ENCODE results near the gene AFF3.
"Not testable (repeated sequence)": the region's sequence is repeated elsewhere in the genome, so short reads cannot be mapped to it uniquely, and the experiment has no call there.

AFF3 gene

GRCh38 chr2:100142393-100142792, at the start of gene AFF3:
Gene AFF3, minus strand, starts transcription at chr2:100142590. Its CDS starts 38,136 bp downstream, at chr2:100104454.
- no peak for DNase-seq (ENCODE audit: extremely low read depth in 1 of 2, low read depth in 1 of 2)

DNA sequence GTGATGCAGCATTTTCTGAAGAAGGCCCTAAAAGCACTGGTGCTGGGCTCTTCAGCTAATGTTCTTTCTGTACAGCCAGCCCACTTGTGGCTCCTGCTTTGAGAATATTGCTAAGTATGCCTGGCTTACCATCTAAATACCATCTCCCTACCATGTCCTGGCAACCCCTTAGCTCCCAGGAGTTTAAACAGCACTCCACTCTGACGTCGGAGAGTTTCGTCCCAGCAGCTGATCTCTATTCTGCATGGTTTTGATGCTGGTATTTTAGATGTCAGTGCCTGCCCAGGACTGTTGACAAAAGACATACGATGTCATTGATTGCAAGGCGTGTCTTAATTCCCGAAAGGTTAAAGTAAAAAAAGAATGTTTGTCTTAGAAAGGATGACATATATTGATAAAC, 47.0 kb upstream of the AFF3 start:
- DNase-seq (ENCODE audit: extremely low read depth in 1 of 2, low read depth in 1 of 2) = no peak

GRCh38 chr2:100188326-100188725, 45.9 kb upstream of the AFF3 start:
- no peak for DNase-seq (ENCODE audit: extremely low read depth in 1 of 2, low read depth in 1 of 2)

DNA sequence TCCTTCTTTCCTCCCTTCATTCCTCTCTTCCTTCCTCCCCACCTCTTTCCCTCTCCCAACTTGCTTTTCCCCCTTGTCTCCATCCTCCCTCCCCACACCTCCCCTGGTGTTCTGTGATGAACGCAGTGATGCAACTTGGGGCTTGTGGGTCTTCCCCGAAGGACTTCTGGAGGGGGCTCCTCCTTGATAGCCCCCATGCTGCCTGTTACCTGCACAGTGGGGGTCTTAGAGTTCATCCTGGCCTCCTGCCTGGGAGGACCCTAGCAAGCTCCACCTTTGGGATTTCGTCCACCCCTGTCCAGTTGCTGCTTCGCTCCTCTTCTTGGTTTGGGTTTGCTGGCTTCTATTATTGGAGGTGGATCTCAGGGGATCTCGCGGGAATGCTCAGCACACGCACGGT, 43.7 kb upstream of the AFF3 start:
- DNase-seq (ENCODE audit: extremely low read depth in 1 of 2, low read depth in 1 of 2) = no peak

DNA sequence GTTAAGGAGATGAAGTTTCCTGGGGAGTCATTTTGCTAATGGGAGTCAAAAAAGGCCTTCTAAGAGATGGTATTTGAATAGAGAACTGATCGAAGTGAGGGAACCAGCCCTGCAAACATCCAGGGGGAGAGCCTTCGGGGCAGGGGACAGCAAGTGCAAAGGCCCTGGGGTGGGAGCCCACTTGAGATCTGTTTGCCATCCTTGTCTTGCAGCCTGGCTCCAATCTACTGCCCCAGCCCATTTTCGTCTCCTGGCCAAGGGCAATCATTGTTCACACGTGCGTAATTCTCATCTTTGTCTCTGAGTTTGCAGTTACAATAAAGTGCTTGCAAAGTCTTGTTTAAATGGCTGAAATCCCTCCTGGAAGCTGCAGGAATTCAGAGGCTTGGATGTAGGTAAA, 43.1 kb upstream of the AFF3 start:
- no peak for DNase-seq (ENCODE audit: extremely low read depth in 1 of 2, low read depth in 1 of 2)

DNA sequence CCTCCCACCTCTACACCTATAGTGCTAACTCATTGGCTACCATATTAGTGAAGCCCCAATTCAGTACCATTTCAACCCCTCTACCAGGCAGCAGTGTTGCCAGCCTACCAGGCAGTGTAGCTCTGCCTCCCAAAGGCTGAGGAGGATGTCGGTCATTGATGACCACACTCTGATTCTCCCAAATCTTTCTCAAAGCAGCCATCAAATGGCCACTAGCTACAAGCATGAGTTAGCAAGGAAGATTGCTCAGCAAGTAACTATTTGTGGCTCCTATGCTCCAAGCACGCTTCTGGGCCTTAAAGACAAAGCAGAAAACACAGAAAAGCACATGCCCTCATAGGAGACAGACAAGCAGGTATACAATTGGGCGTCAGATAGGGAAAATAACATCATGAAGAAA, 42.7 kb upstream of the AFF3 start:
- DNase-seq (ENCODE audit: extremely low read depth in 1 of 2, low read depth in 1 of 2) = no peak

DNA sequence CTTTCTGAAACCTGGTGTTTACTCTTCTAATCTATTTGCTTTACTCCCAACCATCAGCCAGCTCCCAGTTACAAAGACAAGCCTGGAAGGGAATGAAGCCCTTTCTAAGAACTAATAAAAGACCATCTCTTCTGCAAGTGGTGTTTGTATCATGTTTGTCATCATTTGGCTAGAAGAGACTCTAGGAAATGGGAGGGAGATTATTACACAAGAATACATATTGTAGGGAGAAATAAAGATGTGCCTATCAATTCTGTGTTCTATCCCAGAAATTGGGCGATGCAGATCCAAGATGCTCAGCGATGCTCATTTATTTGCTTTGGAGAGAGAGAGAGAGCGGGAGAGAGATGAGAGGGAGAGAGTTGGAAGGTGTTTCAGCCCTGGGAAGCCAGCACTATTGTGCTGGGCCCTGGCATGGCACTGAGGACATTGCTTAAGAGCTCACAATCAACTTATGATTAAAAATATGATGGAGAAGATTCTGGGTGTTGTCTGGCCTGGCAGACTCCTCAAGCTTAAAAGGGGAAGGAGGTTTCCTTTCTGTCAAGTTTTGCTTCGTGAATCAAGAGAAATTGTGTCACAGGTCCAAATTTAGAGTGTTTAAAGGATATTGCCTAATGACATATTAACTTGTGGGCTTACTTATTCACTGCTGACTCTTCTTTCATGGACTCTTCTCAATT, 41.8 kb upstream of the AFF3 start:
- no peak for DNase-seq (ENCODE audit: extremely low read depth in 1 of 2, low read depth in 1 of 2)

GRCh38 chr2:100182494-100183361, 40.3 kb upstream of the AFF3 start:
- no peak for DNase-seq (ENCODE audit: extremely low read depth in 1 of 2, low read depth in 1 of 2)

GRCh38 chr2:100180503-100180902, 38.1 kb upstream of the AFF3 start:
- DNase-seq (ENCODE audit: extremely low read depth in 1 of 2, low read depth in 1 of 2) = no peak

GRCh38 chr2:100179806-100180205, 37.4 kb upstream of the AFF3 start:
- DNase-seq (ENCODE audit: extremely low read depth in 1 of 2, low read depth in 1 of 2) = no peak

DNA sequence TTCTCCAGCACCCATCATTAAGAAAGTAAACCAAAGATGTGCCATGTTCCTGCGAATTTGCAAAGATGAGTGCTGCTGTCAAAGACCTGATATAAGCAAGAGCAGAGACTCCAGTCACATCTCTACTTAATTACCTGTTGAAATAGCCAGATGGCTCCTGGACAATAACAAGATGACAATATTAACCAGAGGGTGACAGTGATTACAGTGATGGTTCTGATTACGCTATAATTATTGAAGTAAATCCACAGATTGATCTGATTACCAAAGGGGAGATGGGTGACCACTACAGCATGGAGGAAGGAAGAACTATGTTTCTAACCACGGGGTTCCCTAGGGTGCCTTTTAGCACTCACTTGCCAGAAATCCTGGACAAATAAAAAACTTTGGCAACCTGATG, 36.5 kb upstream of the AFF3 start:
- no peak for DNase-seq (ENCODE audit: extremely low read depth in 1 of 2, low read depth in 1 of 2)

GRCh38 chr2:100178085-100178788, 35.8 kb upstream of the AFF3 start:
- no peak for DNase-seq (ENCODE audit: extremely low read depth in 1 of 2, low read depth in 1 of 2)

DNA sequence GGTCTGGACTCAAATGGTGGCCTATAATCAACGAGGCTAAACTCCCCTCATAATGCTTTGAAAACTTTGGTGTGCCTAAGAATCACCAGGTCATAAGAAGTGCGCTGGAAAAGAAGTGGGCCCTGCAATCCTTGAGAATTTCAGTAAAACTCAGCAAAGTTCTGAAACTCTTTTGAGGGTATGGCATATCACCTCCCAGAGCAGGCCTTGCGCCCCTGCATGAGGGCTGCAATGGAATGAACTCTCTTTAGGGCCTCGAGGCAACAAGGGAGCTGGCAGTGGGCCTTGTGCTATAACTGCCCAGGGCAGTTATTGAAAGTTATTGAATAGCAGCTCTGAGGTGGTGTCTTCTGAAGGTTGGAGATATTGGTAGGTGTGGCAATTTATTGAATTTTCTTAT, 34.5 kb upstream of the AFF3 start:
- no peak for DNase-seq (ENCODE audit: extremely low read depth in 1 of 2, low read depth in 1 of 2)

GRCh38 chr2:100174026-100174431, 31.6 kb upstream of the AFF3 start:
- no peak for DNase-seq (ENCODE audit: extremely low read depth in 1 of 2, low read depth in 1 of 2)

DNA sequence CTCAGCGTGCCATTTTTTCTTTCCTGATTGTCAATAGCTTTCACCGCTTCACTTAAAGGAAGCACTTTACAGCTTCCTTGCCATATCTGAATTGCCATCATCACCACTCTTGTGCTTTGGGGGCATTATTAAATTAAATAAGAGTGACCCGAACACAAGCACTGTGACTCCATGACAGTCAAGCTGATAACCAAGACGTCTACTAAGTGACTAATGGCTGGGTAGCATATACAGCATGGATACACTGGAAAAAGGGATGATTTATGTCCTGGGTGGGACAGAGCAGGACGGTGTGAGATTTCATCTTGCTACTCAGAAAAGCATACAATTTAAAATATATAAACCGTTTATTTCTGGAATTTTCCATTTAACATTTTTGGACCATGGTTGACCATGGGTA, 24.3 kb upstream of the AFF3 start:
- DNase-seq (ENCODE audit: extremely low read depth in 1 of 2, low read depth in 1 of 2) = no peak

GRCh38 chr2:100163605-100164004, 21.2 kb upstream of the AFF3 start:
- no peak for DNase-seq (ENCODE audit: extremely low read depth in 1 of 2, low read depth in 1 of 2)

DNA sequence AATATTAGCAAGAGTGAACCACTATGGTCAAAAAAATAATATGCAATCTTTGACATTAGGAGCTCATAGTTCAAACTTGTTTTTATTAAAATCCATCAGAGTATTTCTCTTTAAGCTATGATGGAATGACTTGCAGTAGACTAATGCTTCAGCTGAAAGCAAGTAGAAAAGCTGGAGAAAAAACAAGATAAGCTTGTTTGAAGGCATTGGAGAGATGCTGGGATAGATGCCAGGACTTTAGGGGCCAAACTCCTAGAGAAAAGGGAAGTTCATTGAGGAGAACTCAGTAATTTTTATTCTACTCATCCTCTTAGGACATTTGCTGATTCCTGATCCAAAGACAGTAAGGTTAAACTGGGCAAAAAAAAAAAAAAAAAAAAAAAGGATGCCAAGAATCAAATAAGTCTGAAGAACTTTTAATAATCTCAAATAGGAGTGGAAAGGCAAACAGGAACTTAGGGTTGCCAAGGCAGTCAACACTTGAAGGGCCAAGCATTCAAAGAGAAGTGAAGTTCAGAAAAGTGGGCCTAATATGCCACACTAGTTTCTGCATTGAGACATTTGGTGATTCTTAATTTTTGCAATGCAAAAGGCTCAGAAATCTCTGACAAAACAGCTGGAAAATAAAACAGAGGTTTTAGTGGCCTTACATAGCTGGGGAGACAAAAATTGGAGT, 19.7 kb upstream of the AFF3 start:
- DNase-seq (ENCODE audit: extremely low read depth in 1 of 2, low read depth in 1 of 2) = no peak

DNA sequence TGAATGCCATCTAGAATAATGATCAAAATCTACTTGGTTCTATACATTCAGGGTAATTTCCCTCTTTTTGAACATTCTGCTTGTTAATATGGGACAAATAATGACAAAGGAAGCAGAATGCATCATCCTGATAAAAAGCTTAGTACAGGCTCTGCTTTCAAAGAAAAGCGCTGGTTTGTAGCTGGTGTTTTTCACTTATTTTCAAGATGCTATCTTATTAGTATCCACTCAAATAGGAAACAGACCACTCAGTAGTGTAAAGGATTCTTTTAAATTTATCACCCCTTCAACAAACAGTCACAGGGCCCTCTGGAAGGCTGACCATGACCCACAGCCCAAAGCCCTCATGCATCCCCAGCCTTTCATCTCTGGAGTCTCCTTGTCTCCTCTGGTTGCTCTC, 18.0 kb upstream of the AFF3 start:
- DNase-seq (ENCODE audit: extremely low read depth in 1 of 2, low read depth in 1 of 2) = no peak

- not testable (repeated sequence) for DNase-seq (ENCODE audit: extremely low read depth in 1 of 2, low read depth in 1 of 2)
Observed at GRCh38 chr2:100151832-100152231, 9.4 kb upstream of the AFF3 start.

- DNase-seq (ENCODE audit: extremely low read depth in 1 of 2, low read depth in 1 of 2) = no peak
Observed at GRCh38 chr2:100151310-100151709, 8.9 kb upstream of the AFF3 start.

- DNase-seq (ENCODE audit: extremely low read depth in 1 of 2, low read depth in 1 of 2) = no peak
Observed at GRCh38 chr2:100148883-100149282, 6.5 kb upstream of the AFF3 start.

Data from activated CD8-positive, alpha-beta memory T cell treated with anti-CD3 and anti-CD28 coated beads for 1 hour (primary cell).